Right lobe of liver (tissue), 4 donors: Measurements from ENCODE around the gene SOAT1.
A peak's percentile ranks its signal among the peaks of the same experiment; 100 is the strongest.

ENCODE experiments used
- POLR2A ChIP-seq: fragments of 450-650 bp; IDR thresholded peaks from one replicate; pipeline ENCODE4 v1.6.1; 2017; ENCODE audit warnings: antibody characterized with exemption, mild to moderate bottlenecking
- TF ChIP-seq, protein P1 (sequence below), 4 donors: fragments of 200-600 bp in 3 of 4; fragments of 450-650 bp in 1 of 4; IDR thresholded peaks; one replicate each; pipeline versions ENCODE4 v1.5.1 to v1.8.0; 2016 to 2022; ENCODE audit warnings: antibody characterized with exemption in 4 of 4, mild to moderate bottlenecking in 2 of 4
- donor health status: DM: no; HTN: no; CAD: no.
- donor health status: DM: no; HTN: no; CAD: no.
- donor health status: DM: no; HTN: yes; CAD: no.

DNA sequence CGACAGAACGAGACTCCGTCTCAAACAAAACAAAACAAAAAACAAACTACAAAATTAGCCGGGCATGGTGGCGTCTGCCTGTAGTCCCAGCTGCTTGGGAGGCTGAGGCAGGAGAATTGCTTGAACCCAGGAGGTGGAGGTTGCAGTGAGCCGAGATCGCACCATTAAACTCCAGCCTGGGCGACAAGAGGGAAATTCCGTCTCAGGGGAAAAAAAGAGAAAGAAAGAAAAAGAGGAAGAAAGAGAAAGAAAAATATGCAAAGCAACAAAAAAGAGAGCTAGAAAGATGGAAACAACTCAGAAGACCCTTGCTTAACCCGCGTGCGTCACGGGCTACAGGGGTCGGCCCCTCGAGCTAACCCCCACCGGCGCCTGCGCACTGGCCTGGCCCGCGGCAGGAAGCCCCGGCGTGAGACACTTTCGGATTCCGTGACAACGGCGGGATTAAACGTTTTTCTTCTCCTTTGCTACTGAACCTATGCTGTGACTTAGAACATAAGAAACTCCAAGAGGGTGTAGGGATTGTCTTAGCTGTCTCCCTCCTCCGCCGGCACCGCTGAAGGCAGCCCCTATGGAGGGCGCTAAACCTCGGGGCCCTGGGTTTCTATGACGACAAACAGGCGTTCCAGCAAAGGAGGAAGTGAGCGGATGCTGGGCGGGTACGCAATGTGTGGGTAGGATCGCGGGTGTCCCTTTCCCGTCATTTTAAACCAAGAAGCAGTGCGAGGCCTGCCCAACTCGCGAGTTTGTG, 71.9 kb downstream of the SOAT1 start, which contains the start of gene AXDND1:
- TF ChIP-seq, protein P1, sequence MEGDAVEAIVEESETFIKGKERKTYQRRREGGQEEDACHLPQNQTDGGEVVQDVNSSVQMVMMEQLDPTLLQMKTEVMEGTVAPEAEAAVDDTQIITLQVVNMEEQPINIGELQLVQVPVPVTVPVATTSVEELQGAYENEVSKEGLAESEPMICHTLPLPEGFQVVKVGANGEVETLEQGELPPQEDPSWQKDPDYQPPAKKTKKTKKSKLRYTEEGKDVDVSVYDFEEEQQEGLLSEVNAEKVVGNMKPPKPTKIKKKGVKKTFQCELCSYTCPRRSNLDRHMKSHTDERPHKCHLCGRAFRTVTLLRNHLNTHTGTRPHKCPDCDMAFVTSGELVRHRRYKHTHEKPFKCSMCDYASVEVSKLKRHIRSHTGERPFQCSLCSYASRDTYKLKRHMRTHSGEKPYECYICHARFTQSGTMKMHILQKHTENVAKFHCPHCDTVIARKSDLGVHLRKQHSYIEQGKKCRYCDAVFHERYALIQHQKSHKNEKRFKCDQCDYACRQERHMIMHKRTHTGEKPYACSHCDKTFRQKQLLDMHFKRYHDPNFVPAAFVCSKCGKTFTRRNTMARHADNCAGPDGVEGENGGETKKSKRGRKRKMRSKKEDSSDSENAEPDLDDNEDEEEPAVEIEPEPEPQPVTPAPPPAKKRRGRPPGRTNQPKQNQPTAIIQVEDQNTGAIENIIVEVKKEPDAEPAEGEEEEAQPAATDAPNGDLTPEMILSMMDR (IDR thresholded peaks at IDR 0.05) = peak in 3 of 4 donors; percentile 22 to 36 (median 27)
- TF ChIP-seq POLR2A = peak; percentile 63
